K562 (cell line): Measurements from ENCODE around the gene LNPEP. TPM values are rescaled to one million over a fixed set of nuclear protein-coding genes. Genes with fewer than 3 reads are reported as not detected.

Experiments
- CBX3 ChIP-seq, 2 experiments: IDR thresholded peaks; 1 replicate in 1 of 2; 2 replicates in 1 of 2; pipeline ENCODE4 v1.6.1; 2012; ENCODE audit warnings: inconsistent platforms in 2 of 2, low read length in 2 of 2, borderline replicate concordance in 1 of 2, control low read depth in 1 of 2
- NRF1 ChIP-seq, 2 experiments: fragments of 450-650 bp; IDR thresholded peaks in 1 of 2; conservative IDR thresholded peaks in 1 of 2; 2 replicates each; pipeline ENCODE4 v1.6.1; 2014; ENCODE audit warnings: mild to moderate bottlenecking in 2 of 2
- PURB ChIP-seq: sonication (generic); formaldehyde crosslinking; IDR thresholded peaks from 2 replicates; pipeline ENCODE4 v1.9.0; 2021; ENCODE audit warnings: low read depth, mild to moderate bottlenecking, missing genetic modification reagents
- polyA plus RNA-seq, 8 experiments: library from polyadenylated mRNA; depleted of rRNA in 4 of 8; stranded (reverse) in 5 of 8; unstranded in 3 of 8; fragments of >200 nt; fragmentation: Nextera tagmentation in 2 of 8; fragmentation: Illumina TruSeq in 1 of 8; extraction: Ambion mirVana in 2 of 8; extraction: Trizol in 1 of 8; gene quantifications; 2 replicates each; pipeline versions ENCODE4 v1.2.1 to v1.2.3, GENCODE V29; 2011 to 2014; ENCODE audit warnings: inconsistent platforms in 1 of 8, missing spikeins in 1 of 8
- total RNA-seq, 7 experiments: library from RNA; depleted of rRNA in 6 of 7; stranded (reverse); fragments of >200 nt in 6 of 7; fragmentation: Illumina TruSeq in 2 of 7; extraction: Trizol in 2 of 7; gene quantifications; 2 replicates each; pipeline versions ENCODE4 v1.2.1 to v1.2.3, GENCODE V29; 2011 to 2021; ENCODE audit warnings: low replicate concordance in 1 of 7
- TF ChIP-seq, protein P1 (sequence below): fragments of 200-600 bp; sonication (generic); IDR thresholded peaks from one replicate; pipeline ENCODE4 v1.6.1; 2012; ENCODE audit warnings: mild to moderate bottlenecking, low read depth, low read length, inconsistent platforms

LNPEP gene
- total and polyA plus RNA-seq, 9 of the 15 experiments (the other 6 are each of a cell fraction or from before 2014, with no cell fraction given): 2.6 to 27.9 (median 11.2) TPM

DNA sequence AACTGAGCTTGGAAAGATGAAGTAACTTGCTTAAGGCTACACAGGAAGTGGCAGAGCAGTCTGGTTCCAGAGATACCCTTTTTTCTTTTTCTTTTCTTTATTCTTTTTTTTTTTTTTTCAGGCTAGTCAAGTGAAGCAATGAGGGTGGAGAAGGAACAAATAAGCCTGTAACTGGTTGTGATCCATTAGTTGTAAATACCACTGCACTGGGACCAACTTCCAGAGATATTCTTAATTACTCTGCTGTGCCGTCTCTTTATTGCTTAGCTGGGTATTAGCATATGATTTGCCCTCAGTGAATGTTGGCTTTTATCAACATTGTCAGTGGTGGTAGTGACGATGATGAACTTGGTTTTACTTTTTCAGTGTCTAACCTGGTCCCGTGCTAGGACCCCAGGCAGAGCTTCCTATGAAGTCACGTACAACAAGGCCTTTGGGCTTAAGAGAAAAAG is 26.7 kb downstream of the LNPEP start (continued):
- TF ChIP-seq, protein P1, sequence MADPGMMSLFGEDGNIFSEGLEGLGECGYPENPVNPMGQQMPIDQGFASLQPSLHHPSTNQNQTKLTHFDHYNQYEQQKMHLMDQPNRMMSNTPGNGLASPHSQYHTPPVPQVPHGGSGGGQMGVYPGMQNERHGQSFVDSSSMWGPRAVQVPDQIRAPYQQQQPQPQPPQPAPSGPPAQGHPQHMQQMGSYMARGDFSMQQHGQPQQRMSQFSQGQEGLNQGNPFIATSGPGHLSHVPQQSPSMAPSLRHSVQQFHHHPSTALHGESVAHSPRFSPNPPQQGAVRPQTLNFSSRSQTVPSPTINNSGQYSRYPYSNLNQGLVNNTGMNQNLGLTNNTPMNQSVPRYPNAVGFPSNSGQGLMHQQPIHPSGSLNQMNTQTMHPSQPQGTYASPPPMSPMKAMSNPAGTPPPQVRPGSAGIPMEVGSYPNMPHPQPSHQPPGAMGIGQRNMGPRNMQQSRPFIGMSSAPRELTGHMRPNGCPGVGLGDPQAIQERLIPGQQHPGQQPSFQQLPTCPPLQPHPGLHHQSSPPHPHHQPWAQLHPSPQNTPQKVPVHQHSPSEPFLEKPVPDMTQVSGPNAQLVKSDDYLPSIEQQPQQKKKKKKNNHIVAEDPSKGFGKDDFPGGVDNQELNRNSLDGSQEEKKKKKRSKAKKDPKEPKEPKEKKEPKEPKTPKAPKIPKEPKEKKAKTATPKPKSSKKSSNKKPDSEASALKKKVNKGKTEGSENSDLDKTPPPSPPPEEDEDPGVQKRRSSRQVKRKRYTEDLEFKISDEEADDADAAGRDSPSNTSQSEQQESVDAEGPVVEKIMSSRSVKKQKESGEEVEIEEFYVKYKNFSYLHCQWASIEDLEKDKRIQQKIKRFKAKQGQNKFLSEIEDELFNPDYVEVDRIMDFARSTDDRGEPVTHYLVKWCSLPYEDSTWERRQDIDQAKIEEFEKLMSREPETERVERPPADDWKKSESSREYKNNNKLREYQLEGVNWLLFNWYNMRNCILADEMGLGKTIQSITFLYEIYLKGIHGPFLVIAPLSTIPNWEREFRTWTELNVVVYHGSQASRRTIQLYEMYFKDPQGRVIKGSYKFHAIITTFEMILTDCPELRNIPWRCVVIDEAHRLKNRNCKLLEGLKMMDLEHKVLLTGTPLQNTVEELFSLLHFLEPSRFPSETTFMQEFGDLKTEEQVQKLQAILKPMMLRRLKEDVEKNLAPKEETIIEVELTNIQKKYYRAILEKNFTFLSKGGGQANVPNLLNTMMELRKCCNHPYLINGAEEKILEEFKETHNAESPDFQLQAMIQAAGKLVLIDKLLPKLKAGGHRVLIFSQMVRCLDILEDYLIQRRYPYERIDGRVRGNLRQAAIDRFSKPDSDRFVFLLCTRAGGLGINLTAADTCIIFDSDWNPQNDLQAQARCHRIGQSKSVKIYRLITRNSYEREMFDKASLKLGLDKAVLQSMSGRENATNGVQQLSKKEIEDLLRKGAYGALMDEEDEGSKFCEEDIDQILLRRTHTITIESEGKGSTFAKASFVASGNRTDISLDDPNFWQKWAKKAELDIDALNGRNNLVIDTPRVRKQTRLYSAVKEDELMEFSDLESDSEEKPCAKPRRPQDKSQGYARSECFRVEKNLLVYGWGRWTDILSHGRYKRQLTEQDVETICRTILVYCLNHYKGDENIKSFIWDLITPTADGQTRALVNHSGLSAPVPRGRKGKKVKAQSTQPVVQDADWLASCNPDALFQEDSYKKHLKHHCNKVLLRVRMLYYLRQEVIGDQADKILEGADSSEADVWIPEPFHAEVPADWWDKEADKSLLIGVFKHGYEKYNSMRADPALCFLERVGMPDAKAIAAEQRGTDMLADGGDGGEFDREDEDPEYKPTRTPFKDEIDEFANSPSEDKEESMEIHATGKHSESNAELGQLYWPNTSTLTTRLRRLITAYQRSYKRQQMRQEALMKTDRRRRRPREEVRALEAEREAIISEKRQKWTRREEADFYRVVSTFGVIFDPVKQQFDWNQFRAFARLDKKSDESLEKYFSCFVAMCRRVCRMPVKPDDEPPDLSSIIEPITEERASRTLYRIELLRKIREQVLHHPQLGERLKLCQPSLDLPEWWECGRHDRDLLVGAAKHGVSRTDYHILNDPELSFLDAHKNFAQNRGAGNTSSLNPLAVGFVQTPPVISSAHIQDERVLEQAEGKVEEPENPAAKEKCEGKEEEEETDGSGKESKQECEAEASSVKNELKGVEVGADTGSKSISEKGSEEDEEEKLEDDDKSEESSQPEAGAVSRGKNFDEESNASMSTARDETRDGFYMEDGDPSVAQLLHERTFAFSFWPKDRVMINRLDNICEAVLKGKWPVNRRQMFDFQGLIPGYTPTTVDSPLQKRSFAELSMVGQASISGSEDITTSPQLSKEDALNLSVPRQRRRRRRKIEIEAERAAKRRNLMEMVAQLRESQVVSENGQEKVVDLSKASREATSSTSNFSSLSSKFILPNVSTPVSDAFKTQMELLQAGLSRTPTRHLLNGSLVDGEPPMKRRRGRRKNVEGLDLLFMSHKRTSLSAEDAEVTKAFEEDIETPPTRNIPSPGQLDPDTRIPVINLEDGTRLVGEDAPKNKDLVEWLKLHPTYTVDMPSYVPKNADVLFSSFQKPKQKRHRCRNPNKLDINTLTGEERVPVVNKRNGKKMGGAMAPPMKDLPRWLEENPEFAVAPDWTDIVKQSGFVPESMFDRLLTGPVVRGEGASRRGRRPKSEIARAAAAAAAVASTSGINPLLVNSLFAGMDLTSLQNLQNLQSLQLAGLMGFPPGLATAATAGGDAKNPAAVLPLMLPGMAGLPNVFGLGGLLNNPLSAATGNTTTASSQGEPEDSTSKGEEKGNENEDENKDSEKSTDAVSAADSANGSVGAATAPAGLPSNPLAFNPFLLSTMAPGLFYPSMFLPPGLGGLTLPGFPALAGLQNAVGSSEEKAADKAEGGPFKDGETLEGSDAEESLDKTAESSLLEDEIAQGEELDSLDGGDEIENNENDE: no peak
- TF ChIP-seq CBX3 (IDR thresholded peaks at IDR 0.05; ENCODE audit: borderline replicate concordance in 1 of 2, low read length in 2 of 2) (no peak), PURB (CRISPR knock-in tag) (no peak), NRF1 (conservative IDR thresholded peaks at IDR 0.05 in 1 of 2, IDR thresholded peaks at IDR 0.05 in 1 of 2) (no peak)
